PC-9 (cell line): ENCODE data around the gene GALNT1. TPM values are rescaled to one million over a fixed set of nuclear protein-coding genes. Genes with fewer than 3 reads are reported as not detected.

Experiments used
- BruUV-seq: library from RNA; stranded (reverse); fragments of 400-500 nt; replicated peaks from 2 replicates; lab custom pipeline; 2021; lab: Mats Ljungman, UMichigan
- CTCF ChIA-PET: fragments of 300-600 bp; sonication (Branson Sonifier 250); formaldehyde crosslinking; loops from one replicate; lab custom pipeline; 2022; ENCODE audit warnings: antibody characterized with exemption; lab: Charles Lee
- POLR2A ChIA-PET: fragments of 300-600 bp; sonication (Branson Sonifier 250); formaldehyde crosslinking; loops from one replicate; lab custom pipeline; 2022; ENCODE audit warnings: antibody characterized with exemption; ENCODE audit not compliant: unreplicated experiment; lab: Charles Lee
- DNase-seq, 2 experiments: peaks; one replicate each; pipeline versions ENCODE4 v3.0.0 to v3.0.0-alpha.2; 2015 to 2022; ENCODE audit warnings: mixed read lengths in 1 of 2
- H2AFZ ChIP-seq: fragments of 200-600 bp; sonication (generic); 2 replicates; pipeline ENCODE4 v1.8.1; 2017; ENCODE audit warnings: antibody characterized with exemption
- H3F3A ChIP-seq: fragments of 200-600 bp; sonication (generic); 2 replicates; pipeline ENCODE4 v1.8.1; 2017; ENCODE audit warnings: antibody characterized with exemption, mild to moderate bottlenecking, low read depth; ENCODE audit not compliant: insufficient read depth
- H3K27ac ChIP-seq: fragments of 200-600 bp; sonication (generic); 2 replicates; pipeline ENCODE4 v1.6.1; 2016; ENCODE audit warnings: mixed run types
- H3K27me3 ChIP-seq: fragments of 200-600 bp; sonication (generic); 2 replicates; pipeline ENCODE4 v1.6.1; 2016; ENCODE audit warnings: low read depth, mixed run types; ENCODE audit not compliant: insufficient read depth
- H3K36me3 ChIP-seq: fragments of 200-600 bp; sonication (generic); 2 replicates; pipeline ENCODE4 v1.6.1; 2016; ENCODE audit warnings: low read depth, mixed run types
- H3K4me1 ChIP-seq: fragments of 200-600 bp; sonication (generic); replicated peaks from 2 replicates; pipeline ENCODE4 v1.6.1; 2016; ENCODE audit warnings: mixed run types; ENCODE audit not compliant: insufficient read depth
- H3K4me2 ChIP-seq: fragments of 200-600 bp; sonication (generic); 2 replicates; pipeline ENCODE4 v1.6.1; 2017; ENCODE audit warnings: mixed run types
- H3K4me3 ChIP-seq: fragments of 200-600 bp; sonication (generic); 2 replicates; pipeline ENCODE4 v1.6.1; 2016; ENCODE audit warnings: mixed run types
- H3K79me2 ChIP-seq: fragments of 200-600 bp; sonication (generic); 2 replicates; pipeline ENCODE4 v1.6.1; 2017; ENCODE audit warnings: low read depth, mixed run types
- H3K9me2 ChIP-seq: fragments of 200-600 bp; sonication (generic); 2 replicates; pipeline ENCODE4 v1.8.1; 2017; ENCODE audit warnings: mild to moderate bottlenecking; ENCODE audit not compliant: insufficient read depth
- H3K9me3 ChIP-seq: fragments of 200-600 bp; sonication (generic); 2 replicates; pipeline ENCODE4 v1.8.1; 2016; ENCODE audit warnings: low read depth; ENCODE audit not compliant: insufficient read depth
- H4K20me1 ChIP-seq: fragments of 200-600 bp; sonication (generic); 2 replicates; pipeline ENCODE4 v1.8.1; 2017; ENCODE audit not compliant: insufficient read depth
- EZH2 ChIP-seq: fragments of 200-600 bp; sonication (generic); IDR thresholded peaks from 2 replicates; pipeline ENCODE4 v1.8.0; 2017; ENCODE audit warnings: antibody characterized with exemption, low read depth
- intact Hi-C: fragments of 100-400 bp; cut with micrococcal nuclease; formaldehyde crosslinking; loops from one replicate; pipeline ENCODE4 v1.10.0; 2022; ENCODE audit not compliant: unreplicated experiment
- total RNA-seq: library from RNA; stranded (reverse); gene quantifications from 2 replicates; pipeline ENCODE4 v1.2.3, GENCODE V29; 2021
- TF ChIP-seq, protein P1 (sequence below): fragments of 200-600 bp; sonication (generic); conservative IDR thresholded peaks from 2 replicates; pipeline ENCODE4 v1.6.1; 2017; ENCODE audit warnings: mixed run types, antibody characterized with exemption, mild to moderate bottlenecking, moderate library complexity

GALNT1 gene
- total RNA-seq, 1 experiment from 2014 or later = 88.9 TPM

DNA sequence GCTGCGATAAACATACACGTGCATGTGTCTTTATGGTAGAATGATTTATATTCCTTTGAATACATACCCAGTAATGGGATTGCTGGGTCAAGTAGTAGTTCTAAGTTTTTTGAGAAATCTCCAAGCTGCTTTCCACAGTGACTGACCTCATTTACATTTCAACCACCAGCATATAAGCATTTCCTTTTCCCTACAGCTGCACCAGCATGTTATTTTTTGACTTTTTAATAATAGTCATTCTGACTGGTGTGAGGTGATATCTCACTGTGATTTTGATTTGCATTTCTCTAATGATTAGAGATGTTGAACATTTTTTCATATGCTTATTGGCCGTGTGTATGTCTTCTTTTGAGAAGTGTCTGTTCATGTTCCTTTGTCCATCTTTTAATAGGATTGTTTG is 22.8 kb downstream of the GALNT1 start:
- no peak for TF ChIP-seq EZH2
- TF ChIP-seq, protein P1, sequence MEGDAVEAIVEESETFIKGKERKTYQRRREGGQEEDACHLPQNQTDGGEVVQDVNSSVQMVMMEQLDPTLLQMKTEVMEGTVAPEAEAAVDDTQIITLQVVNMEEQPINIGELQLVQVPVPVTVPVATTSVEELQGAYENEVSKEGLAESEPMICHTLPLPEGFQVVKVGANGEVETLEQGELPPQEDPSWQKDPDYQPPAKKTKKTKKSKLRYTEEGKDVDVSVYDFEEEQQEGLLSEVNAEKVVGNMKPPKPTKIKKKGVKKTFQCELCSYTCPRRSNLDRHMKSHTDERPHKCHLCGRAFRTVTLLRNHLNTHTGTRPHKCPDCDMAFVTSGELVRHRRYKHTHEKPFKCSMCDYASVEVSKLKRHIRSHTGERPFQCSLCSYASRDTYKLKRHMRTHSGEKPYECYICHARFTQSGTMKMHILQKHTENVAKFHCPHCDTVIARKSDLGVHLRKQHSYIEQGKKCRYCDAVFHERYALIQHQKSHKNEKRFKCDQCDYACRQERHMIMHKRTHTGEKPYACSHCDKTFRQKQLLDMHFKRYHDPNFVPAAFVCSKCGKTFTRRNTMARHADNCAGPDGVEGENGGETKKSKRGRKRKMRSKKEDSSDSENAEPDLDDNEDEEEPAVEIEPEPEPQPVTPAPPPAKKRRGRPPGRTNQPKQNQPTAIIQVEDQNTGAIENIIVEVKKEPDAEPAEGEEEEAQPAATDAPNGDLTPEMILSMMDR = no peak
- POLR2A ChIA-PET = no interaction called here
- H3K79me2 ChIP-seq = peaks cover 73% of the 10 kb centered on the region
- H4K20me1 ChIP-seq = no peaks in the 10 kb centered on the region
- H2AFZ ChIP-seq = no peak overlapping the region
- H3K9me3 ChIP-seq = peaks cover 4% of the 10 kb centered on the region; the same call in 1 of the 2 replicates
- H3F3A ChIP-seq = no peaks in the 10 kb centered on the region
- H3K4me3 ChIP-seq = no peak overlapping the region
- no peaks in the 10 kb centered on the region; the same call in 1 of the 2 replicates for H3K4me1 ChIP-seq
- no TSS peak for BruUV-seq
- intact Hi-C loops = no loop called here
- H3K9me2 ChIP-seq = no peaks in the 10 kb centered on the region
- DNase-seq = no peak
- CTCF ChIA-PET = no interaction called here
- H3K27me3 ChIP-seq = no peaks in the 10 kb centered on the region
- H3K4me2 ChIP-seq = no peak overlapping the region
- no peaks in the 10 kb centered on the region for H3K36me3 ChIP-seq
- no peak overlapping the region for H3K27ac ChIP-seq

DNA sequence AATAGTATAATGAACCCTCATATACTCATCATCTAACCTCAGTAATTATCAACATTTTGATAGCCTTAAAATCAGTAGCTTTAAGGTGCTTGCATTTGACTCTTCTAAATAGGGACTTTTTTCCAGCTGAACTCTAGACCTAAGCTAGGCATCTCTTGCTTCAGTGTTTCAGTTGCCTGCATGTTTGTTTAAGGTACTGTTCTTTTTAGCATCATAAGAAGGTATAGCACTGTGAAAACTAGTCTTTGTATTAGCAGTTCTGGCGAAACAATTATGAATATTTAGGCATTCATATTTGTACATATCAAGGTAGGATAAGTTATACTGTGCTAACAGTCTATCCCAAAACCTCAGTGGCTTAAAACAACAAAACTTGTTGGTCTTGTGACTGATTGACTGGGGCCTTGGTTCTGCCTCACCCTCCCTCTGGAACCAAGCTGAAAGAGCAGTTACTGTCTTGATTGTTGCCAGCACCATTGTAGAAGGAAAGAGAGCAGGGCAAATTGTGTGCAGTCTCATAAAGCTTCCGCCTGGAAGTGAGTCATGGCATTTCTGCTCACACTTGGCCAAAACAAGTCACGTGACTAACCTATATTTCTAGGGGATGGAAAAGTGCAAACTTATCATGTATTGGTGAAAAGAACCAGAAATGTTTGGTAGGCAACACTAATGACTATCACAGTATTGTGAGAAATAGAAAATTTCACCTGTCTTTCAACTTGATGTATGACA is 24.3 kb downstream of the GALNT1 start:
- intact Hi-C loops = no loop called here
- Histone ChIP-seq H3K4me3 (no peak overlapping the region), H3F3A (no peaks in the 10 kb centered on the region), H3K36me3 (no peaks in the 10 kb centered on the region), H3K9me2 (no peaks in the 10 kb centered on the region), H4K20me1 (no peaks in the 10 kb centered on the region), H3K79me2 (peaks cover 66% of the 10 kb centered on the region), H3K27ac (no peak overlapping the region), H3K9me3 (peaks cover 4% of the 10 kb centered on the region; the same call in 1 of the 2 replicates), H2AFZ (no peak overlapping the region), H3K4me1 (no peaks in the 10 kb centered on the region; the same call in 1 of the 2 replicates), H3K27me3 (no peaks in the 10 kb centered on the region), H3K4me2 (no peak overlapping the region)
- ChIA-PET POLR2A (no interaction called here), CTCF (no interaction called here)
- no peak for DNase-seq
- BruUV-seq = no TSS peak
- no peak for TF ChIP-seq EZH2
- TF ChIP-seq, protein P1 = no peak

DNA sequence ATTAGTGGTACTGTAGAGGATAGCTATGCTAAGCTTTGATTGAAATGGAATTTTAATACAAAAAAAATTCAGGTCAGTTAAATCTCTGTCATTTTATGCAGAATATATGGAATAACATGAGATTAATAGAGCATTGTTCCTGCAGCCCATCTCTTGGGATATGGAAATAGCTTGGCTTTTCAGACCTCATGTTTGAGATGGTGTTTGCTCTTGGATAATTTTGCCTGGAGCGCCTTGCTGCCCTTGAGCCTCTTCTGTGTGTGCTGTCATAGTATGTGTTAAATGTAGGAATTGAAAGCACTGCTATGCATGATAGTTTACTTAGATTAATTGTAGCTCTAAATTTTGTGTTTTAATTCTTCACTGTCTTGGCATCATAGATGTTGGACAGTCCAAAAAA is 27.7 kb downstream of the GALNT1 start:
- H3K27ac ChIP-seq = no peak overlapping the region
- intact Hi-C loops = no loop called here
- no peaks in the 10 kb centered on the region for H3F3A ChIP-seq
- H3K9me2 ChIP-seq = no peaks in the 10 kb centered on the region
- TF ChIP-seq EZH2 = no peak
- TF ChIP-seq, protein P1 = no peak
- H3K79me2 ChIP-seq = peaks cover 43% of the 10 kb centered on the region
- ChIA-PET POLR2A (no interaction called here), CTCF (no interaction called here)
- H4K20me1 ChIP-seq = no peaks in the 10 kb centered on the region
- DNase-seq = no peak
- H3K4me3 ChIP-seq = no peak overlapping the region
- BruUV-seq = no TSS peak
- H3K4me1 ChIP-seq = no peaks in the 10 kb centered on the region; the same call in 1 of the 2 replicates
- H2AFZ ChIP-seq = no peak overlapping the region
- H3K36me3 ChIP-seq = no peaks in the 10 kb centered on the region
- H3K4me2 ChIP-seq = no peak overlapping the region
- H3K9me3 ChIP-seq = no peaks in the 10 kb centered on the region
- H3K27me3 ChIP-seq = no peaks in the 10 kb centered on the region
